Measurements from ENCODE around the gene ATXN7.

Gene ATXN7

DNA sequence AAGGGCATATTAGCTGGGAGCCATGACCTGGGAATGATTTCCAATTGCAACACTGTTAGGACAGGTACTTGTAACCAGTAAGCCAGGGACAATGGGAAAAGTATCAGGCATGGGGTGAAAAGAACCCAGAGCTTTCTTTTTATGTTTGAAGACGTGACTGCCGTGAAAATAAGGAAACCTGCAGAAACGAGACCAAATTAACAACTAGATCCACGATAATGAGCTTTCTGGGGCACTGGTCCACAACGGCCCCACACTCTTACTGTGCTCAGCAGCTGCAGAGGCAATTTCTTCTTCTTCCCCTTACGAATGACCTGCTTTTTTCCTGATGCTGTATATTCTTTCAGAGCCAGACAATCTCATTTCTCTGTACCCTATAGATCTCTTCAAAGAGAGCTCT, 33.1 kb upstream of the ATXN7 start:
- no peak overlapping the region for H3K4me3 ChIP-seq (ENCODE audit: low read length, poor library complexity, severe bottlenecking)
- no peaks in the 10 kb centered on the region for H3K27me3 ChIP-seq (ENCODE audit: insufficient read depth, low read length, poor library complexity, severe bottlenecking)
- peaks cover 31% of the 10 kb centered on the region; the same call in 1 of the 2 replicates for H3K36me3 ChIP-seq (ENCODE audit: insufficient read depth, low read length)
- no peaks in the 10 kb centered on the region for H3K9me2 ChIP-seq (replicated peaks; ENCODE audit: low read depth, low read length)
- no peak overlapping the region for H3K4me2 ChIP-seq (ENCODE audit: low read depth, low read length, poor library complexity, severe bottlenecking)
- TF ChIP-seq, protein P1, sequence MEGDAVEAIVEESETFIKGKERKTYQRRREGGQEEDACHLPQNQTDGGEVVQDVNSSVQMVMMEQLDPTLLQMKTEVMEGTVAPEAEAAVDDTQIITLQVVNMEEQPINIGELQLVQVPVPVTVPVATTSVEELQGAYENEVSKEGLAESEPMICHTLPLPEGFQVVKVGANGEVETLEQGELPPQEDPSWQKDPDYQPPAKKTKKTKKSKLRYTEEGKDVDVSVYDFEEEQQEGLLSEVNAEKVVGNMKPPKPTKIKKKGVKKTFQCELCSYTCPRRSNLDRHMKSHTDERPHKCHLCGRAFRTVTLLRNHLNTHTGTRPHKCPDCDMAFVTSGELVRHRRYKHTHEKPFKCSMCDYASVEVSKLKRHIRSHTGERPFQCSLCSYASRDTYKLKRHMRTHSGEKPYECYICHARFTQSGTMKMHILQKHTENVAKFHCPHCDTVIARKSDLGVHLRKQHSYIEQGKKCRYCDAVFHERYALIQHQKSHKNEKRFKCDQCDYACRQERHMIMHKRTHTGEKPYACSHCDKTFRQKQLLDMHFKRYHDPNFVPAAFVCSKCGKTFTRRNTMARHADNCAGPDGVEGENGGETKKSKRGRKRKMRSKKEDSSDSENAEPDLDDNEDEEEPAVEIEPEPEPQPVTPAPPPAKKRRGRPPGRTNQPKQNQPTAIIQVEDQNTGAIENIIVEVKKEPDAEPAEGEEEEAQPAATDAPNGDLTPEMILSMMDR (conservative IDR thresholded peaks at IDR 0.05; ENCODE audit: low read length), result no peak
- no peak for TF ChIP-seq EZH2phosphoT487 (IDR thresholded peaks at IDR 0.05; ENCODE audit: borderline replicate concordance)
- H4K20me1 ChIP-seq (ENCODE audit: insufficient read depth, low read length, poor library complexity, severe bottlenecking), result no peaks in the 10 kb centered on the region
- H3K79me2 ChIP-seq (ENCODE audit: insufficient read depth, low read length), result no peaks in the 10 kb centered on the region
- no peak overlapping the region for H3K9ac ChIP-seq (ENCODE audit: low read depth, low read length, poor library complexity, severe bottlenecking)
- H3K9me3 ChIP-seq (ENCODE audit: insufficient read depth, low read depth, low read length), result no peaks in the 10 kb centered on the region
- no peaks in the 10 kb centered on the region for H3F3A ChIP-seq (ENCODE audit: low read depth)
- H3K4me1 ChIP-seq (ENCODE audit: insufficient read depth, low read length, poor library complexity, severe bottlenecking), result no peaks in the 10 kb centered on the region
- H2AFZ ChIP-seq (ENCODE audit: low read length), result no peak overlapping the region

DNA sequence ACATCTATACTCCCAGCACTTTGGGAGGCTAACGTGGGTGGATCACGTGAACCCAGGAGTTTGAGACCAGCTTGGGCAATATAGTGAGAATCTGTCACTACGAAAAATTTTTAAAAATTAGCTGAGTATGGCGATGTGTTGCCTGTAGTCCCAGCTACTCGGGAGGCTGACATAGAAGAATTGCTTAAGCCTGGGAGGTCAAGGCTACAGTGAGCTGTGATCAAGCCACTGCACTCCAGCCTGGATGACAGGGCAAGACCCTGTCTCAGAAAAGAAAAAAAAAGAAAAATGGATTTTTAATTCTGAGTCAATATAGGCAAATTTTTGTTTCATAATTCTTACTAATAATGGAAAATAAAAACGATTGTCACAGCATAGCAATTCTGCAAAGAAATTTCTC, 31.3 kb upstream of the ATXN7 start:
- Histone ChIP-seq H3K79me2 (ENCODE audit: insufficient read depth, low read length) (no peaks in the 10 kb centered on the region), H4K20me1 (ENCODE audit: insufficient read depth, low read length, poor library complexity, severe bottlenecking) (no peaks in the 10 kb centered on the region), H3K4me1 (ENCODE audit: insufficient read depth, low read length, poor library complexity, severe bottlenecking) (no peaks in the 10 kb centered on the region), H3K27me3 (ENCODE audit: insufficient read depth, low read length, poor library complexity, severe bottlenecking) (no peaks in the 10 kb centered on the region), H3K36me3 (ENCODE audit: insufficient read depth, low read length) (peaks cover 38% of the 10 kb centered on the region; the same call in 1 of the 2 replicates), H2AFZ (ENCODE audit: low read length) (no peak overlapping the region), H3K4me3 (ENCODE audit: low read length, poor library complexity, severe bottlenecking) (no peak overlapping the region), H3K4me2 (ENCODE audit: low read depth, low read length, poor library complexity, severe bottlenecking) (no peak overlapping the region), H3K9me3 (ENCODE audit: insufficient read depth, low read depth, low read length) (no peaks in the 10 kb centered on the region), H3K9ac (ENCODE audit: low read depth, low read length, poor library complexity, severe bottlenecking) (no peak overlapping the region), H3K9me2 (replicated peaks; ENCODE audit: low read depth, low read length) (no peaks in the 10 kb centered on the region), H3F3A (ENCODE audit: low read depth) (no peaks in the 10 kb centered on the region)
- no peak for TF ChIP-seq EZH2phosphoT487 (IDR thresholded peaks at IDR 0.05; ENCODE audit: borderline replicate concordance)
- TF ChIP-seq, protein P1 (conservative IDR thresholded peaks at IDR 0.05; ENCODE audit: low read length), result no peak

DNA sequence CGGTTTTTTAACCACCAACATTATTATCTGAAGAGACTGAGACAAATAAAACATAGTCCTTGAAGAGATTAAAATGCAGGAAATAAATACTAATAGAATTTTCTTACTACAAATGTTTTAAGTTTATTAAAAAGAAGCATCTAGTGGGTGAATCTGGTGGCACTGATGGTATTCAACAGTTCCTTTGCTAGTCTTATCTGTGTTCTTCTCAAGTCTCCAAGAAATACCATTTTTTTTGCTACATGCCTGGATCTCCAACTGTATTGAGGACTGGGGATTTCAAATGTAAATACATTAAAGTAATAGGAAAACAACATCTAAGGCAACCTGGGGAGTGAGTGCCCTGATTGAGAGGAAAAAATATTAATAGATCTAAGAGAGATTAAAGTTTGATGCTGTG, 22.0 kb upstream of the ATXN7 start:
- Histone ChIP-seq H4K20me1 (ENCODE audit: insufficient read depth, low read length, poor library complexity, severe bottlenecking) (no peaks in the 10 kb centered on the region), H3K36me3 (ENCODE audit: insufficient read depth, low read length) (no peaks in the 10 kb centered on the region), H3K27me3 (ENCODE audit: insufficient read depth, low read length, poor library complexity, severe bottlenecking) (no peaks in the 10 kb centered on the region), H3F3A (ENCODE audit: low read depth) (no peaks in the 10 kb centered on the region), H3K9ac (ENCODE audit: low read depth, low read length, poor library complexity, severe bottlenecking) (no peak overlapping the region), H3K9me3 (ENCODE audit: insufficient read depth, low read depth, low read length) (peaks cover 3% of the 10 kb centered on the region; the same call in 1 of the 2 replicates), H3K79me2 (ENCODE audit: insufficient read depth, low read length) (no peaks in the 10 kb centered on the region), H3K9me2 (replicated peaks; ENCODE audit: low read depth, low read length) (no peaks in the 10 kb centered on the region), H3K4me3 (ENCODE audit: low read length, poor library complexity, severe bottlenecking) (no peak overlapping the region), H3K4me1 (ENCODE audit: insufficient read depth, low read length, poor library complexity, severe bottlenecking) (no peaks in the 10 kb centered on the region), H3K4me2 (ENCODE audit: low read depth, low read length, poor library complexity, severe bottlenecking) (no peak overlapping the region), H2AFZ (ENCODE audit: low read length) (no peak overlapping the region)
- no peak for TF ChIP-seq EZH2phosphoT487 (IDR thresholded peaks at IDR 0.05; ENCODE audit: borderline replicate concordance)
- TF ChIP-seq, protein P1 (conservative IDR thresholded peaks at IDR 0.05; ENCODE audit: low read length), result no peak

All from Loucy (cell line).